ENCODE measurements around the gene RPS24. TPM values are rescaled to one million over a fixed set of nuclear protein-coding genes. Genes with fewer than 3 reads are reported as not detected.

RPS24 gene
- total and polyA plus RNA-seq, 10 of the 15 experiments (the other 5 are each of a cell fraction or from before 2014, with no cell fraction given), result 1,343 to 7,285 (median 2,230) TPM

DNA sequence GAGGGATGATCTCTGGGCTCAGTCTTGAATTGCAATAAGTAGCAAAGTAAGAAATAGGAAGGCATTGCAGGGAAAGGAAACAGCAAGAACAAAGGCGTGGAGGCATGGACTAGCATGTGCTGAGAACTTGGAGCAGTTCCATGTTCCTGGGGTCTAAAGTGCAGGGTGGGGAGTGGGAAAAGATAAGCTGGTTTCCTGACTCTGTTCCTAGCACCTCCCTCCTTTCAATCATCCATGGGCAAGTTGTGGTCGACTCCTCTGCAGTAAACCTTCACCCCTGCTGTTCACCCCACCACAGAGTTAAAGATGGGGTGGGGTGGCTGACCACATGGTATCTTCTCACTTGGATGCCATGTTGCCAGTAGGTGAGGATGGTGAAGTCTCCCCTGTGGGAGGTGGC lies 29.6 kb downstream of the RPS24 start:
- CTCF ChIA-PET, result interaction anchor here (1.0 to 1.1 kb wide), 2 partner anchors 10 to 16 kb away, joined by 3 read pairs; no protein-coding TSS in a partner anchor
- Histone ChIP-seq H3K27me3 (replicated peaks in 1 of 2; ENCODE audit: control insufficient read depth in 2 of 2, insufficient read depth in 2 of 2, low read length in 1 of 2) (no peaks in the 10 kb centered on the region), H4K20me1 (ENCODE audit: control insufficient read depth, insufficient read depth) (no peaks in the 10 kb centered on the region), H3K27ac (ENCODE audit: control insufficient read depth, insufficient read depth) (no peak overlapping the region), H3K9me3 (replicated peaks; ENCODE audit: control insufficient read depth, insufficient read depth, low read length) (no peaks in the 10 kb centered on the region; the same call in 2 of the 3 replicates), H3K9ac (ENCODE audit: control insufficient read depth, insufficient read depth, low read length) (no peak overlapping the region), H3K79me2 (ENCODE audit: control insufficient read depth, insufficient read depth, low read length) (no peaks in the 10 kb centered on the region), H2AFZ (ENCODE audit: control insufficient read depth, low read depth, low read length) (no peak overlapping the region), H3K4me2 (ENCODE audit: control insufficient read depth, insufficient read depth) (no peak overlapping the region), H3K36me3 (ENCODE audit: control insufficient read depth in 2 of 2, insufficient read depth in 2 of 2, low read length in 1 of 2) (no peaks in the 10 kb centered on the region), H3K4me1 (ENCODE audit: control insufficient read depth, insufficient read depth, low read length) (peaks cover 7% of the 10 kb centered on the region; the same call in 1 of the 2 replicates), H3K4me3 (no peak overlapping the region)
- SMC1A ChIA-PET (ENCODE audit: uncharacterized antibody, unreplicated experiment), result no interaction called here
- intact Hi-C loops (cut with micrococcal nuclease; ENCODE audit: unreplicated experiment), result no loop called here
- POLR2A ChIA-PET, result no interaction called here
- WGBS (ENCODE audit: insufficient coverage, insufficient replicate concordance, low lambda C conversion rate, missing lambda C conversion rate), result 0% methylated on average over 2 of the region's 2 CpGs
- FAIRE-seq (no peak), ATAC-seq (no peak), DNase-seq (ENCODE audit: low read depth, low spot score) (no peak)
- RAD21 ChIA-PET (ENCODE audit: unreplicated experiment), result no interaction called here
- in situ Hi-C loops (cut with MboI), result no loop called here
- BruUV-seq (replicated peaks), result no TSS peak
- no peak for TF ChIP-seq ZNF24 (IDR thresholded peaks at IDR 0.05)
- no peak for TF ChIP-seq MEF2A (IDR thresholded peaks at IDR 0.05; ENCODE audit: insufficient read depth, low read depth, low read length)
- TF ChIP-seq, protein P1, sequence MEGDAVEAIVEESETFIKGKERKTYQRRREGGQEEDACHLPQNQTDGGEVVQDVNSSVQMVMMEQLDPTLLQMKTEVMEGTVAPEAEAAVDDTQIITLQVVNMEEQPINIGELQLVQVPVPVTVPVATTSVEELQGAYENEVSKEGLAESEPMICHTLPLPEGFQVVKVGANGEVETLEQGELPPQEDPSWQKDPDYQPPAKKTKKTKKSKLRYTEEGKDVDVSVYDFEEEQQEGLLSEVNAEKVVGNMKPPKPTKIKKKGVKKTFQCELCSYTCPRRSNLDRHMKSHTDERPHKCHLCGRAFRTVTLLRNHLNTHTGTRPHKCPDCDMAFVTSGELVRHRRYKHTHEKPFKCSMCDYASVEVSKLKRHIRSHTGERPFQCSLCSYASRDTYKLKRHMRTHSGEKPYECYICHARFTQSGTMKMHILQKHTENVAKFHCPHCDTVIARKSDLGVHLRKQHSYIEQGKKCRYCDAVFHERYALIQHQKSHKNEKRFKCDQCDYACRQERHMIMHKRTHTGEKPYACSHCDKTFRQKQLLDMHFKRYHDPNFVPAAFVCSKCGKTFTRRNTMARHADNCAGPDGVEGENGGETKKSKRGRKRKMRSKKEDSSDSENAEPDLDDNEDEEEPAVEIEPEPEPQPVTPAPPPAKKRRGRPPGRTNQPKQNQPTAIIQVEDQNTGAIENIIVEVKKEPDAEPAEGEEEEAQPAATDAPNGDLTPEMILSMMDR (IDR thresholded peaks at IDR 0.05 in 2 of 3, conservative IDR thresholded peaks at IDR 0.05 in 1 of 3; ENCODE audit: control insufficient read depth in 2 of 3, extremely low read depth in 1 of 3, insufficient read depth in 1 of 3, low read depth in 3 of 3, low read length in 3 of 3), result no peak
- TF ChIP-seq ZNF207 (IDR thresholded peaks at IDR 0.05; ENCODE audit: borderline replicate concordance), result no peak
- TF ChIP-seq TARDBP (IDR thresholded peaks at IDR 0.05; ENCODE audit: borderline replicate concordance), result no peak
- no peak for TF ChIP-seq HCFC1 (IDR thresholded peaks at IDR 0.05; ENCODE audit: low read length)
- no peak for TF ChIP-seq EZH2 (IDR thresholded peaks at IDR 0.05; ENCODE audit: borderline replicate concordance, control insufficient read depth, low read depth, low read length)
- no peak for TF ChIP-seq REST (IDR thresholded peaks at IDR 0.05; ENCODE audit: low read depth, low read length)
- TF ChIP-seq BCL11A (IDR thresholded peaks at IDR 0.05; ENCODE audit: low read depth, low read length), result no peak
- TF ChIP-seq, protein P2, sequence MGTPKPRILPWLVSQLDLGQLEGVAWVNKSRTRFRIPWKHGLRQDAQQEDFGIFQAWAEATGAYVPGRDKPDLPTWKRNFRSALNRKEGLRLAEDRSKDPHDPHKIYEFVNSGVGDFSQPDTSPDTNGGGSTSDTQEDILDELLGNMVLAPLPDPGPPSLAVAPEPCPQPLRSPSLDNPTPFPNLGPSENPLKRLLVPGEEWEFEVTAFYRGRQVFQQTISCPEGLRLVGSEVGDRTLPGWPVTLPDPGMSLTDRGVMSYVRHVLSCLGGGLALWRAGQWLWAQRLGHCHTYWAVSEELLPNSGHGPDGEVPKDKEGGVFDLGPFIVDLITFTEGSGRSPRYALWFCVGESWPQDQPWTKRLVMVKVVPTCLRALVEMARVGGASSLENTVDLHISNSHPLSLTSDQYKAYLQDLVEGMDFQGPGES (IDR thresholded peaks at IDR 0.05), result no peak
- TF ChIP-seq HDAC2 (IDR thresholded peaks at IDR 0.05), result no peak
- TF ChIP-seq RCOR1 (conservative IDR thresholded peaks at IDR 0.05; ENCODE audit: low read depth, low read length), result no peak
- no peak for TF ChIP-seq BMI1 (IDR thresholded peaks at IDR 0.05; ENCODE audit: borderline replicate concordance)
- no peak for TF ChIP-seq CHD2 (IDR thresholded peaks at IDR 0.05; ENCODE audit: borderline replicate concordance, low read depth, low read length)
- TF ChIP-seq ESRRA (IDR thresholded peaks at IDR 0.05; ENCODE audit: low read length), result no peak
- TF ChIP-seq SUPT20H (IDR thresholded peaks at IDR 0.05; ENCODE audit: borderline replicate concordance, control insufficient read depth, low read depth, low read length), result no peak
- TF ChIP-seq, protein P3, sequence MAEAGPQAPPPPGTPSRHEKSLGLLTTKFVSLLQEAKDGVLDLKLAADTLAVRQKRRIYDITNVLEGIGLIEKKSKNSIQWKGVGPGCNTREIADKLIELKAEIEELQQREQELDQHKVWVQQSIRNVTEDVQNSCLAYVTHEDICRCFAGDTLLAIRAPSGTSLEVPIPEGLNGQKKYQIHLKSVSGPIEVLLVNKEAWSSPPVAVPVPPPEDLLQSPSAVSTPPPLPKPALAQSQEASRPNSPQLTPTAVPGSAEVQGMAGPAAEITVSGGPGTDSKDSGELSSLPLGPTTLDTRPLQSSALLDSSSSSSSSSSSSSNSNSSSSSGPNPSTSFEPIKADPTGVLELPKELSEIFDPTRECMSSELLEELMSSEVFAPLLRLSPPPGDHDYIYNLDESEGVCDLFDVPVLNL (IDR thresholded peaks at IDR 0.05; ENCODE audit: low read depth, low read length), result no peak
- TF ChIP-seq FOS (IDR thresholded peaks at IDR 0.05; ENCODE audit: borderline replicate concordance, extremely low read depth, insufficient read length), result no peak
- no peak for TF ChIP-seq POLR2AphosphoS2 (IDR thresholded peaks at IDR 0.05; ENCODE audit: low read depth, low read length)

Measured in GM12878 (cell line).